H1 (cell line): ENCODE measurements around the gene SH2D4B.

Experiments
- EZH2 ChIP-seq: fragments of 200-600 bp; sonication (generic); IDR thresholded peaks from 2 replicates; pipeline ENCODE4 v1.7.1; 2012; ENCODE audit warnings: low read depth, mild to moderate bottlenecking, moderate library complexity, low read length, inconsistent platforms; ENCODE audit not compliant: severe bottlenecking
- JUN ChIP-seq: IDR thresholded peaks from 2 replicates; pipeline ENCODE4 v1.6.1; 2011; ENCODE audit warnings: low read depth, mild to moderate bottlenecking, improper control_type of control experiment, low read length
- MAFK ChIP-seq: IDR thresholded peaks from 2 replicates; pipeline ENCODE4 v1.6.1; 2012; ENCODE audit warnings: low read depth, mild to moderate bottlenecking, improper control_type of control experiment, low read length
- POLR2A ChIP-seq, 2 experiments: IDR thresholded peaks; 1 replicate in 1 of 2; 2 replicates in 1 of 2; pipeline ENCODE4 v1.6.1; 2011; ENCODE audit warnings: low read depth in 2 of 2, low read length in 2 of 2, mild to moderate bottlenecking in 2 of 2; ENCODE audit errors: control extremely low read depth in 1 of 2
- SAP30 ChIP-seq: fragments of 300-600 bp; sonication (generic); IDR thresholded peaks from 2 replicates; pipeline ENCODE4 v1.7.1; 2012; ENCODE audit warnings: low read length, moderate library complexity, mild to moderate bottlenecking, inconsistent platforms; ENCODE audit not compliant: insufficient read depth, insufficient replicate concordance
- SP1 ChIP-seq: IDR thresholded peaks from 2 replicates; pipeline ENCODE4 v1.6.1; 2011; ENCODE audit warnings: low read depth, low read length
- ZNF274 ChIP-seq: IDR thresholded peaks from 2 replicates; pipeline ENCODE4 v1.7.0; 2012; ENCODE audit warnings: low read length, borderline replicate concordance; ENCODE audit errors: extremely low read depth
- TF ChIP-seq, protein P1 (sequence below): IDR thresholded peaks from 2 replicates; pipeline ENCODE4 v1.6.1; 2011; ENCODE audit warnings: low read length, improper control_type of control experiment
- TF ChIP-seq, protein P2 (sequence below), 3 experiments: IDR thresholded peaks; 1 replicate in 2 of 3; 2 replicates in 1 of 3; pipeline versions ENCODE4 v1.5.1 to v1.6.1; 2011; ENCODE audit warnings: low read length in 3 of 3, mild to moderate bottlenecking in 3 of 3, inconsistent platforms in 2 of 3, low read depth in 1 of 3, moderate library complexity in 1 of 3; ENCODE audit not compliant: insufficient read depth in 1 of 3; ENCODE audit errors: control extremely low read depth in 1 of 3

DNA sequence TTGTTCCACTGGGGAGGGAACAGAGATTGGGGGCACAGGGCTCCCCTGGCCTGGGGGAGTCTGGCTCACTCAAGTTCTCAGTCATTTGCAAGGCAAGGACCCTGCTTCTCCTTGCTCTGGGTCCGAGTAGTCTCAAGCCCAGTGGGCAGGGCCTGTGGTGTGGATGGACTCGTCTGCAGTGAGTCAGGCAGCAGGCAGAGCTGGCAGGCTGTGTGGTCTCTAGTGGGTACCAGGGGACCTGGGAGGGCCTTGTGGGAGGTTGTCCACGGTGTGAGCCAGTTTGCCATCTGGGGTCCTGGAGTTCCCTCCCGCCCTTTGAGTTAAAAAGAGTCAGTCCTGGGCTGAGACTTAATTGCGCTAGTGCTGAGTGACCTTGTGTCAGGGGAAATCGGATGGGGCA, 8.8 kb upstream of the SH2D4B start:
- TF ChIP-seq, protein P1, sequence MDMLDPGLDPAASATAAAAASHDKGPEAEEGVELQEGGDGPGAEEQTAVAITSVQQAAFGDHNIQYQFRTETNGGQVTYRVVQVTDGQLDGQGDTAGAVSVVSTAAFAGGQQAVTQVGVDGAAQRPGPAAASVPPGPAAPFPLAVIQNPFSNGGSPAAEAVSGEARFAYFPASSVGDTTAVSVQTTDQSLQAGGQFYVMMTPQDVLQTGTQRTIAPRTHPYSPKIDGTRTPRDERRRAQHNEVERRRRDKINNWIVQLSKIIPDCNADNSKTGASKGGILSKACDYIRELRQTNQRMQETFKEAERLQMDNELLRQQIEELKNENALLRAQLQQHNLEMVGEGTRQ, result no peak
- TF ChIP-seq EZH2 (no peak), POLR2A (IDR thresholded peaks at IDR 0.05; ENCODE audit: control extremely low read depth in 1 of 2, low read depth in 2 of 2, low read length in 2 of 2) (no peak), SP1 (no peak), MAFK (no peak), JUN (no peak), SAP30 (no peak), ZNF274 (no peak)
- TF ChIP-seq, protein P2, sequence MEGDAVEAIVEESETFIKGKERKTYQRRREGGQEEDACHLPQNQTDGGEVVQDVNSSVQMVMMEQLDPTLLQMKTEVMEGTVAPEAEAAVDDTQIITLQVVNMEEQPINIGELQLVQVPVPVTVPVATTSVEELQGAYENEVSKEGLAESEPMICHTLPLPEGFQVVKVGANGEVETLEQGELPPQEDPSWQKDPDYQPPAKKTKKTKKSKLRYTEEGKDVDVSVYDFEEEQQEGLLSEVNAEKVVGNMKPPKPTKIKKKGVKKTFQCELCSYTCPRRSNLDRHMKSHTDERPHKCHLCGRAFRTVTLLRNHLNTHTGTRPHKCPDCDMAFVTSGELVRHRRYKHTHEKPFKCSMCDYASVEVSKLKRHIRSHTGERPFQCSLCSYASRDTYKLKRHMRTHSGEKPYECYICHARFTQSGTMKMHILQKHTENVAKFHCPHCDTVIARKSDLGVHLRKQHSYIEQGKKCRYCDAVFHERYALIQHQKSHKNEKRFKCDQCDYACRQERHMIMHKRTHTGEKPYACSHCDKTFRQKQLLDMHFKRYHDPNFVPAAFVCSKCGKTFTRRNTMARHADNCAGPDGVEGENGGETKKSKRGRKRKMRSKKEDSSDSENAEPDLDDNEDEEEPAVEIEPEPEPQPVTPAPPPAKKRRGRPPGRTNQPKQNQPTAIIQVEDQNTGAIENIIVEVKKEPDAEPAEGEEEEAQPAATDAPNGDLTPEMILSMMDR (IDR thresholded peaks at IDR 0.05; ENCODE audit: control extremely low read depth in 1 of 3, insufficient read depth in 1 of 3, low read depth in 1 of 3, low read length in 3 of 3), result no peak
